ENCODE data around the gene SFR1.

GRCh38 chr10:104076743-104077160 is 45.2 kb upstream of the SFR1 start:
- TF ChIP-seq CTCF (IDR thresholded peaks at IDR 0.05), result no peak
- TF ChIP-seq MAX (CRISPR knock-in tag; IDR thresholded peaks at IDR 0.05), result no peak
- TF ChIP-seq USF2 (CRISPR knock-in tag; IDR thresholded peaks at IDR 0.05), result peak; percentile 34; the same call in 1 of the 2 replicates
- TF ChIP-seq MXD4 (CRISPR knock-in tag; IDR thresholded peaks at IDR 0.05; ENCODE audit: borderline replicate concordance), result no peak
- TF ChIP-seq ZBTB43 (CRISPR knock-in tag; IDR thresholded peaks at IDR 0.05), result no peak
- no peak for TF ChIP-seq NFE2L1 (CRISPR knock-in tag; IDR thresholded peaks at IDR 0.05)
- no peak for TF ChIP-seq IRF1 (CRISPR knock-in tag; IDR thresholded peaks at IDR 0.05)
- no peak for TF ChIP-seq AFF4 (CRISPR knock-in tag; IDR thresholded peaks at IDR 0.05; ENCODE audit: borderline replicate concordance)
- no peak for TF ChIP-seq NFATC4 (CRISPR knock-in tag; IDR thresholded peaks at IDR 0.05)
- no peak for TF ChIP-seq ZNF423 (CRISPR knock-in tag; IDR thresholded peaks at IDR 0.05)

All from WTC11 (cell line).